Loucy (cell line): Measurements from ENCODE around the gene RHOH.

Source experiments
- H2AFZ ChIP-seq: fragments of 200-600 bp; sonication (generic); 2 replicates; pipeline ENCODE4 v1.6.0; 2016; ENCODE audit warnings: antibody characterized with exemption, mild to moderate bottlenecking, low read length, moderate library complexity
- H3F3A ChIP-seq: fragments of 200-600 bp; 2 replicates; pipeline ENCODE4 v1.6.0; 2016; ENCODE audit warnings: antibody characterized with exemption, low read depth, mild to moderate bottlenecking
- H3K27me3 ChIP-seq: fragments of 200-600 bp; sonication (generic); 2 replicates; pipeline ENCODE4 v1.6.1; 2014; ENCODE audit warnings: low read length, mild to moderate bottlenecking; ENCODE audit not compliant: insufficient read depth, poor library complexity, severe bottlenecking
- H3K36me3 ChIP-seq: fragments of 200-600 bp; sonication (generic); 2 replicates; pipeline ENCODE4 v1.6.1; 2016; ENCODE audit warnings: low read length; ENCODE audit not compliant: insufficient read depth
- H3K4me1 ChIP-seq: fragments of 200-600 bp; sonication (generic); 2 replicates; pipeline ENCODE4 v1.5.1; 2014; ENCODE audit warnings: low read length, mild to moderate bottlenecking; ENCODE audit not compliant: insufficient read depth, poor library complexity, severe bottlenecking
- H3K4me2 ChIP-seq: fragments of 200-600 bp; sonication (generic); 2 replicates; pipeline ENCODE4 v1.6.0; 2014; ENCODE audit warnings: antibody characterized with exemption, low read length, low read depth, mild to moderate bottlenecking; ENCODE audit not compliant: poor library complexity, severe bottlenecking
- H3K4me3 ChIP-seq: fragments of 200-600 bp; sonication (generic); 2 replicates; pipeline ENCODE4 v1.5.1; 2014; ENCODE audit warnings: low read length, mild to moderate bottlenecking, mixed read lengths; ENCODE audit not compliant: poor library complexity, severe bottlenecking
- H3K79me2 ChIP-seq: fragments of 200-600 bp; sonication (generic); 2 replicates; pipeline ENCODE4 v1.6.1; 2014; ENCODE audit warnings: low read length; ENCODE audit not compliant: insufficient read depth
- H3K9ac ChIP-seq: fragments of 200-600 bp; sonication (generic); 2 replicates; pipeline ENCODE4 v1.6.0; 2014; ENCODE audit warnings: mild to moderate bottlenecking, low read depth, low read length, moderate library complexity; ENCODE audit not compliant: poor library complexity, severe bottlenecking
- H3K9me2 ChIP-seq: fragments of 200-600 bp; sonication (generic); replicated peaks from 2 replicates; pipeline ENCODE4 v1.6.1; 2016; ENCODE audit warnings: low read depth, low read length, mixed read lengths
- H3K9me3 ChIP-seq: fragments of 200-600 bp; sonication (generic); 2 replicates; pipeline ENCODE4 v1.6.1; 2014; ENCODE audit warnings: mild to moderate bottlenecking, antibody characterized with exemption, low read length, low read depth; ENCODE audit not compliant: insufficient read depth
- H4K20me1 ChIP-seq: fragments of 200-600 bp; sonication (generic); 2 replicates; pipeline ENCODE4 v1.6.0; 2014; ENCODE audit warnings: antibody characterized with exemption, low read length, mild to moderate bottlenecking; ENCODE audit not compliant: insufficient read depth, poor library complexity, severe bottlenecking
- EZH2phosphoT487 ChIP-seq: fragments of 200-600 bp; IDR thresholded peaks from 2 replicates; pipeline ENCODE4 v1.6.1; 2018; ENCODE audit warnings: antibody characterized with exemption, mild to moderate bottlenecking, moderate library complexity, borderline replicate concordance
- TF ChIP-seq, protein P1 (sequence below): fragments of 200-600 bp; sonication (generic); conservative IDR thresholded peaks from 2 replicates; pipeline ENCODE4 v1.5.1; 2014; ENCODE audit warnings: mild to moderate bottlenecking, antibody characterized with exemption, low read length

RHOH gene

GRCh38 chr4:40240040-40240653 lies 43.3 kb downstream of the RHOH start:
- Histone ChIP-seq H3K4me3 (no peak overlapping the region), H3K9ac (no peak overlapping the region), H3K27me3 (no peaks in the 10 kb centered on the region), H3K79me2 (peaks cover 99% of the 10 kb centered on the region), H3F3A (peaks cover 10% of the 10 kb centered on the region), H3K36me3 (peaks cover 92% of the 10 kb centered on the region), H4K20me1 (peaks cover 99% of the 10 kb centered on the region), H3K4me2 (no peak overlapping the region), H2AFZ (no peak overlapping the region), H3K9me3 (no peaks in the 10 kb centered on the region), H3K9me2 (no peaks in the 10 kb centered on the region), H3K4me1 (peaks cover 15% of the 10 kb centered on the region)
- TF ChIP-seq EZH2phosphoT487, result no peak

DNA sequence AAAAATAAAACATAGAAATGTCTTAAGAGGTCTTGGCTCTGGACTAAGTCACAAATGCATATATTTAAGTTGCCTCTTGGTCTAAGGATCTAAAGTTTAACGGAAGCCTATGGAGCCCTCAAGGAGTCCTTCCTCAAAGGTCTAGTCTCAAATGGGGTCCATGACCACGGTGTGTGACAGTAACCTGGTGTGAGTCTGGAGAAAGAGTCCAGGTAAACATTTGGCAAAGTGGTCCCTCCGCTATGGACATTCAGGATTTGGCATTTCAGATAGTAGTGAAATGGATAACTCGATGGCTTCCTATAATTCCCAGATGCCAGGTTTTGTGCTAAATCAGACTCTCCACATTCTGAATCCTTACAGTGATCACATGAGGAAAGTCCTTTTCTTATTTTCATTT lies 44.2 kb downstream of the RHOH start:
- Histone ChIP-seq H3K79me2 (peaks cover 91% of the 10 kb centered on the region), H3K9me2 (no peaks in the 10 kb centered on the region), H3K27me3 (no peaks in the 10 kb centered on the region), H3K36me3 (peaks cover 92% of the 10 kb centered on the region), H3K4me2 (no peak overlapping the region), H4K20me1 (peaks cover 100% of the 10 kb centered on the region), H3K4me1 (peaks cover 15% of the 10 kb centered on the region), H3K4me3 (no peak overlapping the region), H3F3A (peaks cover 16% of the 10 kb centered on the region), H2AFZ (no peak overlapping the region), H3K9ac (no peak overlapping the region), H3K9me3 (no peaks in the 10 kb centered on the region)
- TF ChIP-seq, protein P1, sequence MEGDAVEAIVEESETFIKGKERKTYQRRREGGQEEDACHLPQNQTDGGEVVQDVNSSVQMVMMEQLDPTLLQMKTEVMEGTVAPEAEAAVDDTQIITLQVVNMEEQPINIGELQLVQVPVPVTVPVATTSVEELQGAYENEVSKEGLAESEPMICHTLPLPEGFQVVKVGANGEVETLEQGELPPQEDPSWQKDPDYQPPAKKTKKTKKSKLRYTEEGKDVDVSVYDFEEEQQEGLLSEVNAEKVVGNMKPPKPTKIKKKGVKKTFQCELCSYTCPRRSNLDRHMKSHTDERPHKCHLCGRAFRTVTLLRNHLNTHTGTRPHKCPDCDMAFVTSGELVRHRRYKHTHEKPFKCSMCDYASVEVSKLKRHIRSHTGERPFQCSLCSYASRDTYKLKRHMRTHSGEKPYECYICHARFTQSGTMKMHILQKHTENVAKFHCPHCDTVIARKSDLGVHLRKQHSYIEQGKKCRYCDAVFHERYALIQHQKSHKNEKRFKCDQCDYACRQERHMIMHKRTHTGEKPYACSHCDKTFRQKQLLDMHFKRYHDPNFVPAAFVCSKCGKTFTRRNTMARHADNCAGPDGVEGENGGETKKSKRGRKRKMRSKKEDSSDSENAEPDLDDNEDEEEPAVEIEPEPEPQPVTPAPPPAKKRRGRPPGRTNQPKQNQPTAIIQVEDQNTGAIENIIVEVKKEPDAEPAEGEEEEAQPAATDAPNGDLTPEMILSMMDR, result no peak
- no peak for TF ChIP-seq EZH2phosphoT487

DNA sequence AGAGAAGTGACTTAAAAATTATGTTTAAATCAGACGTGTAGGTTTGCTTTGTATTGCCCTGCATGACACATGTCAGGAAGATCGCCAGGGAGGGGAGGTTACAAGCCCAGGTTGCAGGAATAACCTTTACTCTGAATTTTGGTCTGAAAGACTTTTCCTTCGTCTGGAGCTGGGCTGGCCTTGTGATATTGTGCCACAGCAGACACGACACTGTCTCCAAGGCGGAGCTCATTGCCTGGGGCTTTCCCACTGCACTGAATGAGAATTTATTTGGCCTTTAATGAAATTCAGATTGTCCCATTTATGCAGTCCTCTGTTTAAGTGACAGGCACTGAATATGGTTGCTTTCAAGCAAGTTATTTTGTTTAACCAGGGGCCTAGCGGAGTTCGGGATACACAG lies 45.1 kb downstream of the RHOH start:
- H3K36me3 ChIP-seq, result peaks cover 92% of the 10 kb centered on the region
- H3K9me2 ChIP-seq, result no peaks in the 10 kb centered on the region
- peaks cover 15% of the 10 kb centered on the region for H3K4me1 ChIP-seq
- TF ChIP-seq, protein P1, result no peak
- TF ChIP-seq EZH2phosphoT487, result no peak
- H2AFZ ChIP-seq, result no peak overlapping the region
- H3K27me3 ChIP-seq, result no peaks in the 10 kb centered on the region
- H3K4me2 ChIP-seq, result no peak overlapping the region
- peaks cover 82% of the 10 kb centered on the region for H3K79me2 ChIP-seq
- peaks cover 23% of the 10 kb centered on the region for H3F3A ChIP-seq
- no peak overlapping the region for H3K4me3 ChIP-seq
- no peaks in the 10 kb centered on the region for H3K9me3 ChIP-seq
- H4K20me1 ChIP-seq, result peaks cover 100% of the 10 kb centered on the region
- no peak overlapping the region for H3K9ac ChIP-seq

GRCh38 chr4:40243386-40243948 lies 46.6 kb downstream of the RHOH start:
- Histone ChIP-seq H3K9ac (no peak overlapping the region), H3K36me3 (peaks cover 85% of the 10 kb centered on the region)
- TF ChIP-seq, protein P1, result no peak
- no peak for TF ChIP-seq EZH2phosphoT487

More at GRCh38 chr4:40243386-40243948, 46.6 kb downstream of the RHOH start:
- Histone ChIP-seq H3K4me3 (no peak overlapping the region), H3K4me2 (no peak overlapping the region), H3K27me3 (no peaks in the 10 kb centered on the region), H3K4me1 (peaks cover 8% of the 10 kb centered on the region), H3K9me2 (no peaks in the 10 kb centered on the region), H4K20me1 (peaks cover 88% of the 10 kb centered on the region), H3F3A (peaks cover 26% of the 10 kb centered on the region), H3K79me2 (peaks cover 67% of the 10 kb centered on the region), H2AFZ (no peak overlapping the region), H3K9me3 (no peaks in the 10 kb centered on the region)
